ENCODE data around the gene GET3.
"Not testable (repeated sequence)": the region's sequence is repeated elsewhere in the genome, so short reads cannot be mapped to it uniquely, and the experiment has no call there.

DNA sequence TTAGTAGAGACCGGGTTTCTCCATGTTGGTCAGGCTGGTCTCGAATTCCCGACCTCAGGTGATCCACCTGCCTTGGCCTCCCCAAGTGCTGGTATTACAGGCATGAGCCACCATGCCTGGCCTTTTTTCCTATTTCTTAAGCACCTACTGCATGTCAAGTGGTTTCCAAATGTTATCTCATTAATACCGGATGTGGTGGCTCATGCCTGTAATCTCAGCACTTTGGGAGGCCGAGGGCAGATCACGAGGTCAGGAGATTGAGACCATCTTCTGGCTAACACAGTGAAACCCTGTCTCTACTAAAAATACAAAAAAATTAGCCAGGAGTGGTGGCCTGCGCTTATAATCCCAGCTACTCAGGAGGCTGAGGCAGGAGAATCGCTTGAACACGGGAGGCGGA, 11.7 kb upstream of the GET3 start:
- TF ChIP-seq, protein P1, sequence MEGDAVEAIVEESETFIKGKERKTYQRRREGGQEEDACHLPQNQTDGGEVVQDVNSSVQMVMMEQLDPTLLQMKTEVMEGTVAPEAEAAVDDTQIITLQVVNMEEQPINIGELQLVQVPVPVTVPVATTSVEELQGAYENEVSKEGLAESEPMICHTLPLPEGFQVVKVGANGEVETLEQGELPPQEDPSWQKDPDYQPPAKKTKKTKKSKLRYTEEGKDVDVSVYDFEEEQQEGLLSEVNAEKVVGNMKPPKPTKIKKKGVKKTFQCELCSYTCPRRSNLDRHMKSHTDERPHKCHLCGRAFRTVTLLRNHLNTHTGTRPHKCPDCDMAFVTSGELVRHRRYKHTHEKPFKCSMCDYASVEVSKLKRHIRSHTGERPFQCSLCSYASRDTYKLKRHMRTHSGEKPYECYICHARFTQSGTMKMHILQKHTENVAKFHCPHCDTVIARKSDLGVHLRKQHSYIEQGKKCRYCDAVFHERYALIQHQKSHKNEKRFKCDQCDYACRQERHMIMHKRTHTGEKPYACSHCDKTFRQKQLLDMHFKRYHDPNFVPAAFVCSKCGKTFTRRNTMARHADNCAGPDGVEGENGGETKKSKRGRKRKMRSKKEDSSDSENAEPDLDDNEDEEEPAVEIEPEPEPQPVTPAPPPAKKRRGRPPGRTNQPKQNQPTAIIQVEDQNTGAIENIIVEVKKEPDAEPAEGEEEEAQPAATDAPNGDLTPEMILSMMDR (conservative IDR thresholded peaks at IDR 0.05): not testable (repeated sequence)
- not testable (repeated sequence) for TF ChIP-seq ZFX (IDR thresholded peaks at IDR 0.05)

Data from C4-2B (cell line).